ENCODE measurements around the gene PTPRM. TPM values are rescaled to one million over a fixed set of nuclear protein-coding genes. Genes with fewer than 3 reads are reported as not detected.

Gene PTPRM
- total RNA-seq, 1 donor from 2014 or later: 10.7 TPM

- H3K9me3 Mint-ChIP-seq: no peaks in the 10 kb centered on the region
- intact Hi-C loops (cut with micrococcal nuclease): no loop called here
- no peak for DNase-seq (ENCODE audit: low spot score)
- H3K4me3 Mint-ChIP-seq: no peak overlapping the region
- no peak overlapping the region for H3K27ac Mint-ChIP-seq
- H3K36me3 Mint-ChIP-seq (ENCODE audit: low read depth): no peaks in the 10 kb centered on the region
- H3K27me3 Mint-ChIP-seq (ENCODE audit: insufficient read depth): no peaks in the 10 kb centered on the region
- H3K4me1 Mint-ChIP-seq (ENCODE audit: low read depth): no peaks in the 10 kb centered on the region
Measured at GRCh38 chr18:8081267-8081666, 514.2 kb downstream of the PTPRM start.

- Mint-ChIP-seq H3K27ac (no peak overlapping the region), H3K9me3 (no peaks in the 10 kb centered on the region), H3K4me1 (ENCODE audit: low read depth) (no peaks in the 10 kb centered on the region), H3K4me3 (no peak overlapping the region), H3K36me3 (ENCODE audit: low read depth) (no peaks in the 10 kb centered on the region), H3K27me3 (ENCODE audit: insufficient read depth) (no peaks in the 10 kb centered on the region)
- no peak for DNase-seq (ENCODE audit: low spot score)
- intact Hi-C loops (cut with micrococcal nuclease): no loop called here
Measured at GRCh38 chr18:8081872-8082553, 514.9 kb downstream of the PTPRM start.

GRCh38 chr18:8084160-8084559 lies 517.0 kb downstream of the PTPRM start:
- intact Hi-C loops (cut with micrococcal nuclease): no loop called here
- H3K27me3 Mint-ChIP-seq (ENCODE audit: insufficient read depth): no peaks in the 10 kb centered on the region
- H3K4me1 Mint-ChIP-seq (ENCODE audit: low read depth): no peaks in the 10 kb centered on the region
- H3K9me3 Mint-ChIP-seq: no peaks in the 10 kb centered on the region
- no peak overlapping the region for H3K27ac Mint-ChIP-seq
- H3K36me3 Mint-ChIP-seq (ENCODE audit: low read depth): no peaks in the 10 kb centered on the region
- no peak overlapping the region for H3K4me3 Mint-ChIP-seq
- DNase-seq (ENCODE audit: low spot score): no peak

GRCh38 chr18:8088626-8089025 lies 521.5 kb downstream of the PTPRM start:
- intact Hi-C loops (cut with micrococcal nuclease): no loop called here
- no peak for DNase-seq (ENCODE audit: low spot score)
- H3K4me1 Mint-ChIP-seq (ENCODE audit: low read depth): no peaks in the 10 kb centered on the region
- H3K27me3 Mint-ChIP-seq (ENCODE audit: insufficient read depth): no peaks in the 10 kb centered on the region
- no peaks in the 10 kb centered on the region for H3K9me3 Mint-ChIP-seq
- H3K27ac Mint-ChIP-seq: no peak overlapping the region
- no peaks in the 10 kb centered on the region for H3K36me3 Mint-ChIP-seq (ENCODE audit: low read depth)
- no peak overlapping the region for H3K4me3 Mint-ChIP-seq

DNA sequence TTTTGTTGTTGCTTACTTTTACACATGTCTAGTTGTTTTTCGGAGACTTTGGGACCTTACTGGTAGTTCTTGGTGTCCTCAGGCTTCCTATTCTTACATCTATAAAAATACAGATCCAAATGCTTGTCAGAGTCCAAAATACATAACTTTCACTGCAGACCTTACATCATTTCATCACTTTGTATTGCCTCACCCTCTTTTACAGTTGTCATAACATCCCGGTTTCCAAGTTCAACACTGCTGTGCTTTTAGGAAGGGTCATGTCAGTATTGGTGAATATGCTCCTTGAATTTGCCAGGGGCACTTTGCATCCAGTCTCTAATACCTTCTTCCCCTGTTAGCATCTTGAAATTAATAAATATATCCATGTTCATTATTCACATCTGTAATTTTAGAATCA lies 523.9 kb downstream of the PTPRM start:
- H3K4me1 Mint-ChIP-seq (ENCODE audit: low read depth): no peaks in the 10 kb centered on the region
- no peaks in the 10 kb centered on the region for H3K9me3 Mint-ChIP-seq
- no peaks in the 10 kb centered on the region for H3K27me3 Mint-ChIP-seq (ENCODE audit: insufficient read depth)
- H3K36me3 Mint-ChIP-seq (ENCODE audit: low read depth): no peaks in the 10 kb centered on the region
- H3K27ac Mint-ChIP-seq: no peak overlapping the region
- DNase-seq (ENCODE audit: low spot score): no peak
- intact Hi-C loops (cut with micrococcal nuclease): no loop called here
- H3K4me3 Mint-ChIP-seq: no peak overlapping the region

DNA sequence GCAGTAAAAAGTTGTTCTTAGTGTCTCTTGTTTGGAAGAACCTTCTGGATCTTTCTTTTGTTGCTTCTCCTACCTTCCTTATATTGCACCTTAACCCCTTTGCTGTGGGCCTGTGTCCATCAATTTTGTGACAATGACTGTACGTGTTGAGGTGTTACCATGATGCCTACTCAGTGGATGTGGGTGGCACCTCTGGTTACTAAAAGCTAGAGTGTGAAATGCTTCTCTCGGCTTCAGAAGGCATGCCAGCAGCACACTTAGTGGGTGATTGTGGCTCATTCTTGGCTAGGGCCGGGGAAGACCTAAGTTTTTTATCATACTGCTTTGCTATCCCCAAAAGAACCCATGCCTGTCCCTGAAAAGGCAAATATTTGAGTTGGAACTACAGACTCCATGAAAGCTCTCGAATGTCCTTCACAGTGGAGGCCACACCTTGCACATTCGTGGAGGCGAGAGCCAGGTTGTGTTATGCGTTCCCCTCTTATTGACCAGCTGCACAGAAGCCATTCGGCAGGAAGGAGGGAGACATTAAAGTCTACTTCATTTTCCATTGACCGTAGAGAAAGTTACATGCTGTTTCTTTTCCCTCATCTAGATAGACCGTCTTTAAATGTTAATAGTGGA lies 528.9 kb downstream of the PTPRM start:
- H3K9me3 Mint-ChIP-seq: no peaks in the 10 kb centered on the region
- H3K27ac Mint-ChIP-seq: no peak overlapping the region
- intact Hi-C loops (cut with micrococcal nuclease): no loop called here
- H3K27me3 Mint-ChIP-seq (ENCODE audit: insufficient read depth): no peaks in the 10 kb centered on the region
- H3K4me3 Mint-ChIP-seq: no peak overlapping the region
- H3K4me1 Mint-ChIP-seq (ENCODE audit: low read depth): no peaks in the 10 kb centered on the region
- DNase-seq (ENCODE audit: low spot score): no peak
- H3K36me3 Mint-ChIP-seq (ENCODE audit: low read depth): no peaks in the 10 kb centered on the region

GRCh38 chr18:8097399-8097798 lies 530.3 kb downstream of the PTPRM start:
- H3K27ac Mint-ChIP-seq: no peak overlapping the region
- H3K4me3 Mint-ChIP-seq: no peak overlapping the region
- H3K36me3 Mint-ChIP-seq (ENCODE audit: low read depth): no peaks in the 10 kb centered on the region
- H3K9me3 Mint-ChIP-seq: no peaks in the 10 kb centered on the region
- intact Hi-C loops (cut with micrococcal nuclease): no loop called here
- no peaks in the 10 kb centered on the region for H3K4me1 Mint-ChIP-seq (ENCODE audit: low read depth)
- DNase-seq (ENCODE audit: low spot score): no peak
- H3K27me3 Mint-ChIP-seq (ENCODE audit: insufficient read depth): no peaks in the 10 kb centered on the region

DNA sequence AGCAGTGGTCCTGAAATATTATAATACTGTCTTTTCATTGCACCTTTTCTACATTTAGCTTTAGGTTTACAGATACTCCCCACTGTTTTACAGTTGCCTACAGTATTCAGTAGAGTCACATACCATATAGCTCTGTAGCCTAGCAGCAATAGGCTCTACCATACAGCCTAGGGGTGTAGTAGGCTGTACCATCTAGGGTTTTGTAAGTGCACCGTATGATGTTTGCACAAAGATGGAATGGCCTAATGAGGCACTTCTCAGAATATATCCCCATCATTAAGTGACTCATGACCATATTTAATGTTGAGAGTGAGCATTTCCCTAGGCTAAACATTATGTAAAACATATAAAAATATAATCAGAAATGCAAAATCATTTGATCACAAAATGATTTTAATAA lies 530.8 kb downstream of the PTPRM start:
- no peaks in the 10 kb centered on the region for H3K4me1 Mint-ChIP-seq (ENCODE audit: low read depth)
- no peak overlapping the region for H3K27ac Mint-ChIP-seq
- DNase-seq (ENCODE audit: low spot score): no peak
- H3K9me3 Mint-ChIP-seq: no peaks in the 10 kb centered on the region
- H3K27me3 Mint-ChIP-seq (ENCODE audit: insufficient read depth): no peaks in the 10 kb centered on the region
- H3K4me3 Mint-ChIP-seq: no peak overlapping the region
- H3K36me3 Mint-ChIP-seq (ENCODE audit: low read depth): no peaks in the 10 kb centered on the region
- intact Hi-C loops (cut with micrococcal nuclease): no loop called here

DNA sequence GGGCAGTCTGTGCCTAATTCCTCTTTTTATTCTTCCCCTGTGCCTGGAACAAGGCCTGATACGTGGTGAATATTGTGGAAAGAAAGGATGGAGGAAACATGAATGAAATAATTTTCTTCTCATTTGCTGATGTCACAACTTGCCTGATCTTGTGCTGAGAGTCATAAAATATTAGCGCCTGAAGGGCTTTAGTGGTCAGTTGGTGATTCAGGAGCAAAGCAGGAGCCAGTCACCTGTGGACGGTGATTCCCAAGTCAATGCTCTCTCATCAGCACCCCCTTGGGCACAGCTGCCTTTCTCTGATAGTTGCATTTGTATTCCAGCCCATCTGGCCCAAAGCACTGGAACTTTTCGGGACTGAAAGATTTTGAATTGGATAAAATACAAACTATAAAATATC lies 539.5 kb downstream of the PTPRM start:
- H3K27me3 Mint-ChIP-seq (ENCODE audit: insufficient read depth): no peaks in the 10 kb centered on the region

GRCh38 chr18:8107426-8107825 lies 540.3 kb downstream of the PTPRM start:
- no peaks in the 10 kb centered on the region for H3K4me1 Mint-ChIP-seq (ENCODE audit: low read depth)
- H3K36me3 Mint-ChIP-seq (ENCODE audit: low read depth): no peaks in the 10 kb centered on the region
- H3K9me3 Mint-ChIP-seq: no peaks in the 10 kb centered on the region
- DNase-seq (ENCODE audit: low spot score): no peak
- H3K4me3 Mint-ChIP-seq: no peak overlapping the region
- intact Hi-C loops (cut with micrococcal nuclease): no loop called here
- no peaks in the 10 kb centered on the region for H3K27me3 Mint-ChIP-seq (ENCODE audit: insufficient read depth)
- no peak overlapping the region for H3K27ac Mint-ChIP-seq

More for the DNA sequence above, 539.5 kb downstream of the PTPRM start:
- Mint-ChIP-seq H3K9me3 (no peaks in the 10 kb centered on the region), H3K4me1 (ENCODE audit: low read depth) (no peaks in the 10 kb centered on the region), H3K36me3 (ENCODE audit: low read depth) (no peaks in the 10 kb centered on the region), H3K4me3 (no peak overlapping the region), H3K27ac (no peak overlapping the region)
- intact Hi-C loops (cut with micrococcal nuclease): no loop called here
- no peak for DNase-seq (ENCODE audit: low spot score)

DNA sequence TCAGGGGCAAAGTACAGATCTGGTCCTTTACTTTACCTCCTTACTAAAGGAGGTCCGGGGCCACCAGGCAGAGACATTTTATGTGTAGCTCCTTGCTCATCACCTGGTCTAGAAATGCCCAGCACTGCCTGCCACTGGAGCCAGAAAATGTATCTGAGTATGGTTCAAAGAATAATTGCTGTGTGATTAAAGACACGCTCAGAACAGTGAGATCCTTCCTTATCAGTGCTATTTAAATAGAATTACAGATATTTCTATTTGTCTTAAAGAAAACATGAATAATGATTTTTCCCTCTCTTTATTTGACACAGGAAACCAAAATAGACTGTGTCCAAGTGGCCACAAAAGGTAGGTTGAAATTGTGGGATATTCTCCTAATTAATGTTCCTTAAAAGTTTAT lies 547.4 kb downstream of the PTPRM start:
- DNase-seq (ENCODE audit: low spot score): no peak
- no peak overlapping the region for H3K4me3 Mint-ChIP-seq

DNA sequence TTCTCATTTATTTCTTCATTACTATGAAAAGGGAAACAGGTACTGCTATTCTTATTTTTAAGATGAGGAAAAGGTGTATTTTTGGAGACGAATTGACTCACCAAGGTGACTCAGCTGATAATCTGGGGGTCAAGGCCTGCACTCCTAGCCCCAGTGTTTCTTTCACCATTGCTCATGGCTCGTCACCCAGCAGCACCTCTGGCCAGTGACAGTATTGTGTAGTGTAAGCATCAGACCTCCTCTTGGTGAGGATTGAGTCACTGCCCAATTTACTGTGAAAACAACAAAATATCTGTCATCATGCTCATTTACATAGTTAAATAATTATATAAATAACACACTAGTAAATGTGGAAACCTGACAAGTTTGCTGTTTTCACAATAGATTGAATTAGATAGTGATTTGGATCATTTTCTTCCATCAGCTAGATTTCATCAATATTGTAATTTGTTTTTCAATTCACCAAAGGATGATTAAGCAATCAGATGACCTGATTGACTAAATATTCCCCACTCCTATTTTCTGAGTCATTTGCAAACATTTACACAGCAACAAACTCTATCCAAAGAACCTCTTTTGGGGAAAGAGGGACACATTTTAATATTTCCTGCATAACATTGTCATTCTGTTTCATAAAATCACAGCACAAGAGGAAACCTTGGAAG lies 549.4 kb downstream of the PTPRM start:
- Mint-ChIP-seq H3K27me3 (ENCODE audit: insufficient read depth) (no peaks in the 10 kb centered on the region), H3K4me1 (ENCODE audit: low read depth) (no peaks in the 10 kb centered on the region), H3K9me3 (no peaks in the 10 kb centered on the region), H3K4me3 (no peak overlapping the region), H3K27ac (no peak overlapping the region), H3K36me3 (ENCODE audit: low read depth) (no peaks in the 10 kb centered on the region)
- no peak for DNase-seq (ENCODE audit: low spot score)
- intact Hi-C loops (cut with micrococcal nuclease): no loop called here

More for the DNA sequence above, 547.4 kb downstream of the PTPRM start:
- no peaks in the 10 kb centered on the region for H3K27me3 Mint-ChIP-seq (ENCODE audit: insufficient read depth)
- no peaks in the 10 kb centered on the region for H3K9me3 Mint-ChIP-seq
- H3K4me1 Mint-ChIP-seq (ENCODE audit: low read depth): no peaks in the 10 kb centered on the region
- no peak overlapping the region for H3K27ac Mint-ChIP-seq
- intact Hi-C loops (cut with micrococcal nuclease): no loop called here
- H3K36me3 Mint-ChIP-seq (ENCODE audit: low read depth): no peaks in the 10 kb centered on the region

GRCh38 chr18:8117006-8117371 lies 549.9 kb downstream of the PTPRM start:
- no peaks in the 10 kb centered on the region for H3K9me3 Mint-ChIP-seq
- no peaks in the 10 kb centered on the region for H3K27me3 Mint-ChIP-seq (ENCODE audit: insufficient read depth)
- intact Hi-C loops (cut with micrococcal nuclease): no loop called here
- H3K27ac Mint-ChIP-seq: no peak overlapping the region
- H3K4me3 Mint-ChIP-seq: no peak overlapping the region
- no peaks in the 10 kb centered on the region for H3K36me3 Mint-ChIP-seq (ENCODE audit: low read depth)
- H3K4me1 Mint-ChIP-seq (ENCODE audit: low read depth): no peaks in the 10 kb centered on the region
- no peak for DNase-seq (ENCODE audit: low spot score)

Measured in activated T-helper 1 cell treated with anti-CD3 and anti-CD28 coated beads, Interleukin-12 subunit alpha, Interleukin-12 subunit beta, Interleukin-2, Interleukin-4 antibody, amounts not matched to agents 30 ng/mL and 10 ng/mL and 1 ng/mL, durations not matched to agents 14 hours and 24 hours and 36 hours (primary cell).